GM18861 (cell line): ENCODE data around the gene DENND4A.
"Not testable (repeated sequence)": the region's sequence is repeated elsewhere in the genome, so short reads cannot be mapped to it uniquely, and the experiment has no call there.

Experiments
- ATAC-seq: cut with Tn5 transposase; IDR thresholded peaks from one replicate; pipeline ENCODE4 v1.9.1; 2021; ENCODE audit not compliant: unreplicated experiment

The DENND4A gene

DNA sequence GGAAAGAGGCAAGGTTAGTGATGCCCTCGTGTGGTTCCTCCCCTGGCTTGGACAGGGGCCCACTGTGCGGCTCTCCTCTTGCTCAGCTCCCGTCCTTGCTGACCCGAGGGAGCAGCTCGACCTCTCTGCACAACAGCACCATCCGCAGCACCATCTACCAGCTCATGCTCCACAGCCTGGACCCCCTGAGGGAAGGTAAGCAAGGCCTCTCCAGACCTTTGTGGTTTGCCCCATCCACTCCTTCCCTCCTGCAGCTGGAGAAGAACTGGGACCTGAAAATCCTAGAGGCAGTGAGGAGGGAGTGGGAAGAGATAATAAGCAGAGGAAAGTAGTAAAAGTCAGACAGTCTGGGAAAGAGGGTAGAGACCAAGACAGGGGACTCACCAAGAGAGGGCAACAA lies 152.6 kb downstream of the DENND4A start:
- ATAC-seq, result no peak

DNA sequence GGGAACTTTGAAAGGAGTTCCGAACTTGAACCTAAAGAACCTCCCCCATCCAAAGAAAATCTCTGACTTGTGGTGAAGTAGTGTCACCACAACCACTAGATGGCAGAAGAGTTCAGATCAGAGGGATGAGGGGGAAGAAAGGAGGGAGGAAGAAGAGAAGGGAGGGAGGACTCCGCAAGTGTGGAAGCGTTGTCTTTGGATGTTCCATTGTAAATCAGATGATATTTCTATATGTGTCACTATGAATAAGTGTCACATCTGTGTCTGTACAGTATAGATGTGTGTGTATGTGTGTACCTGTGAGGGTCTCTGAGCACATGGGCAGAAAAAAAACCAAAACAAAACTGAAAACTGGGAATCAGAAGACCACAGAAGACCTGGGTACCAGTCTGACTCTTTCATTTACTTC lies 153.4 kb downstream of the DENND4A start:
- ATAC-seq, result peak; percentile 50

DNA sequence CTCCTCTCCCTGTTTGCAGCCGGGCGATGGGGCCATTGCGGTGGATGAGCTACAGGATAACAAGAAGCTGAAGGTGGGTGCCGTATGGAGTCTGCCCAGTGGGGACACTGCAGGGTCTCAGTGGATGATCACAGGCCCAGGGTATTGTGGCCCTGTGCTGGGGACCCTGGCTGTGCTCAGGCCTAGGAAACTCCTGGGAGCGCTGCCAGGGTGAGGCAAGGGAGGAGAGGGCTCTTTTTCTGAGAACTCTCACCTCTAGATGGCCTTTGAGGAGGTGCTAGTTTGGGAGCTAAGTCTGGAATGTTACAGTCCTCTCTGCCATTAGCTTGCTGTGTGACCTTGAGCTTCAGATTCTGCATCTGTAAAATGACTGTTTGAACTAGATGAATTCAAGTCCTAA lies 154.0 kb downstream of the DENND4A start:
- ATAC-seq, result no peak

DNA sequence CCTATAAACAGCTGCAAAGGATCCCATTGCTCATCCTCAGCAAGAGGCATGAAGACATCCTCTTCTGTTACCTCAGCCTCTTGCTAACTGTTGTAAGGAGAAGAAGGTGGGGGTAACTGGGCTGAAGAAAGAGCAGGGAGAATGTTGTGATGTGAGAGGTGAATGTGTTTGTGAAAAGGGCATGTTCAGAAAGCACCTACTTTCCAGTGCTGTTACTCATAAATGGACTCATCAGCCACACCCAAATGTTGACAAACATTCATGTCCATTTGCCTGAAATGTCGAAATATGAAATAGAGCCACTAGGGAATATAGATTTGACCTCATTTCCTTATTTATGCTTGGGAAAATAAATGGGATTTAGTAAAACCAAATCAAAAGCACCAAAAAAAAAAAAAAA lies 157.7 kb downstream of the DENND4A start:
- ATAC-seq, result no peak

DNA sequence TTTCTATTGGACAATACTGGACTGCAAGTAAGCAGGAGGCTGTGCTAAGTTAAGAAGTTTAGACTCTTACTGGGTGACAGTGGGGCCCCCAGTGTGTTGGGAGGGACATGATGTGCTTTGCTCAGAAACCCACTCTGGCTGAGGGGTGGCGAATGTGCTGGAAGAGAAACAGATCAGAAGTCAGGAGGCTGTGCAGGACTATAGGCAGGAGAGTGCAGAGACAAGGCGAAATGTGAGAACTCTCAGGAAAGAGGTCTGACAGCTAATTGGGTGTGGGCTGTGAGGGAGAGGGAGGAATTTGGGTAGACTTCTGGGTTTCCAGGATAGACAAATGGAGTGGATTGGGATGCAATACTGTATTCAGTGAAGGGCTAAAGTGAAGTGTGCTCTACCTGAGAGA lies 158.3 kb downstream of the DENND4A start:
- no peak for ATAC-seq

DNA sequence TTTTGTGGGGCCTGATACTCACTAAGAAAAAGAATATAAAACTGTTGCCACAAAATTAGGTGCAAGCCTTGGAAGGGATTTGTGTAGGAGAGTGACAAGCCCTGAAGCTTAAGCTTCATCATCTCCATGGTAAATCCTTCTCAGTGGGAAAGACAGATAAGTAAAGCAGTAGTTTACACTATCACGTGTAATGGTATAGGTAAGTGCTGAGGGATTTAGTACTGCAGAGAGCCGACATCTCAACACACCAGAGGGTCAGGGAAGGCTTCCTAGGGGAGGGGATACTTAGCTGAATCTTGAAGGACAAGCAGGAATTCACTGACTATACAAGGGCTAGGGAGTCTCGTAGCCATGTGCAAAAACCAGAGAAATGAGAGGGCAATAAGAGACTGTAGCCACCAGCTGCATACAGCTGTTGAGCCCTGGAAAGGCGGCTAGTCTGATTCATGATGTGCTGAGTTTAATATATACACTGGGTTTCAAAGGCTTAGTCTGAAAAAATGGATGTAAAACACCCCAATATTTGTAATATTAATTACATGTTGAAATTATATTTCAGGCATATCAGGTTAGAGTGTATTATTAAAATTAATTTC lies 159.2 kb downstream of the DENND4A start:
- no peak for ATAC-seq

DNA sequence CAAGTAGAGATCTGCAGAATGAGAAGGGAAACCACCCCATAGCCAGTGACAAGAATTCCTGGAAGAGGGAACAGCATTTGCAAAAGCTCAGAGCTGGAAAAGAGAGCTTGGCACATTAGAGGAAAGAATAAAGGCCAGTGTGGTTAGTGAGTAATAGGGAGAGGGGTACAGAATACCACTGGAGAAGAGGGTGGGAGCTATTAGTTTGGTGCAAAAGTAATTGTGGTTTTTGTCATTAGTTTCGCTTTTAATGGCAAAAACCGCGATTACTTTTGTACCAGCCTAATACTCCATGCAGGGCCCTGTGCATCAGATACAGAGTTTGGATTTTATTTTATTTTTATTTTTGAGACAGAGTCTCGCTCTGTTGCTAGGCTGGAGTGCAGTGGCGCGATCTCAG lies 160.6 kb downstream of the DENND4A start:
- ATAC-seq, result no peak

DNA sequence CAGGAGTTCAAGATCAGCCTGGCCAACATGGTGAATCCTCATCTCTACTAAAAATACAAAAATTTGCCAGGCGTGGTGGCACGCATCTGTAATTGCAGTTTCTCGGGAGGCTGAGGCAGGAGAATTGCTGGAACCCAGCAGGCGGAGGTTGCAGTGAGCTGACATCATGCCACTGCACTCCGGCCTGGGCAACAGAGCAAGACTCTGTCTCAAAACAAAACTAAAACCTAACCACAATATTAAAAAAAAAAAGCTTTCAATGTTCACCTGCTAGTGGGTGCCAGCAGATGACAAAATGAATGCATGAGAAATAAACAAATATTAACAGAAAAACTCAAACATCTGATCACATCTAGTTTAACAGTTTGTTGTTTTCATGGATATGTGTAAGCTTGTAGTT lies 161.3 kb downstream of the DENND4A start:
- peak; percentile 73 for ATAC-seq

DNA sequence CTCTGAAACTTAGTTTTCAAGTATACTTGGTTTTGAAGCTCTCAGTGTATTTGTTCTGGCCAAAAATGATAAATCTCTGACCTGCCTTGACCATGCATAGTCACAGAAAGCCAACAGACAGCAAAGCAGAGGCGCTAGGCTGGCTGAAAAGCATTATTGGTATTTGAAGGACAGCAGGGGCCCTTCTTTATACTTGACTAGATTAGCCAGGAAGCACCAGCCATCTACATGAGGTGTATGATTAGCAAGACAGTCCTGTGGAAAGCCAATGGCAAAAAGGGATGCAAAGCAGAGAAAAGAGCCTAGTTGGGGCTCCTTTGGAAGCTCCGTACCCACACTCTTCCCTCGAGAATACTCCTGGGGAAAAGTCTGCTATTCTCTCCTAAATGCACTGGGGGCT lies 162.5 kb downstream of the DENND4A start:
- no peak for ATAC-seq

DNA sequence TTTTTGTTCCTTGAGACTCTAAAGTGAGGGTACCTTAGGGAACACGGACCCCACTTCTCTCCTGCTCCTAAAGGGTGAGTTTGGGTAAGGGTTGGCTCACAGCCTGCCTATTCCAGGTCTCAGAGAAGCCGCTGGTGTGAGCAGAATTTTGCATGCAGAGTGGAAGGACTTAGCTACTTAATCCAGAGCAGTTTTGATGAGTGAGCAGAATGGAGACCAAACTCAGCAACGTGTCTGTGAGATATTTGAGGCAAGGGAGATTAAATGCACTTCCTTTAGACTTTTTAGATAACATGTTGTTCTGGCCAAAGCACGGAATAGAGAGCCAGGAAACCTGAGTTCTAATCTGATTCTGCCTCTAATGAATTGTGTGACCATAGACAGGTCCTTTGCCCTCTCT lies 165.2 kb downstream of the DENND4A start:
- ATAC-seq, result no peak

DNA sequence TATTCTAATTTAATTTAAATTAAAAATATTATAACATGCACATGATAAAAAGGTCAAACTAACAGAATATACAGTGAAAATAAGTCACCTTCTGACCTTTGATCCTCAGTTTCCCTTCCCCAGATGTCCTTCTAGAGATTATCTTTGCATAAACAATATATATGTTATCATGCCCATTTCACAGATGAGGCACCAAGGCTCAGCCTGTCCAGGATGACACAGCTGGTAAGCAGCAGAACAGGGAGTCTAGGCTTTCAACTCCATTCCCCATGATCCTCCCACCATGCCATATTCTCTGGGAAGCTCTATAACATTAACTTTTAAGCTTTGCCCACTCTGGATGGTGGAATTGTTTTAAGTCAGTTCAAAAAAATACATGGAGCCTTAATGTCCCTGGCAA lies 169.0 kb downstream of the DENND4A start:
- no peak for ATAC-seq

DNA sequence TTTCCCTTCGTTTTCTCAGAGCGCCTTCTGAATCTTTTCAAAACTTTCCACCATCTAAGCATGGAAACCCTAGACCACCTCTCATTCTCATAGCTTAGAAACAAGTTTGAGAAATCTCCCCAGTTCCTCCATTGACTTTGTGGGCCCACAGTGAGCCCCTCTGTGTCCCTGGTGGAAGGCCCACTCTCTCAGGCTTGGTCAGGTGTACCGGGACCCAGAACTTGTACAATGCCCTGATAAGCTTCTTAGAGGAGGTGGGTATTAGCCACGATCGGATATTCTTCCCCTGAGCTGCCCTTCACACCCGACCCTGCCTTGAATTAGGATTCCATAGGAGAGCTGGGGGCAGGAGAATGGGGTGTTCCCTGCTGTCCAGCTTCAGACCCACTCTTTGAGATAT lies 170.5 kb downstream of the DENND4A start, which contains the start of gene SLC24A1:
Gene SLC24A1, plus strand, starts transcription at position 301 of the 400 bp plus-strand sequence. CDS start 2,143 bp downstream, outside the sequence.
- no peak for ATAC-seq

DNA sequence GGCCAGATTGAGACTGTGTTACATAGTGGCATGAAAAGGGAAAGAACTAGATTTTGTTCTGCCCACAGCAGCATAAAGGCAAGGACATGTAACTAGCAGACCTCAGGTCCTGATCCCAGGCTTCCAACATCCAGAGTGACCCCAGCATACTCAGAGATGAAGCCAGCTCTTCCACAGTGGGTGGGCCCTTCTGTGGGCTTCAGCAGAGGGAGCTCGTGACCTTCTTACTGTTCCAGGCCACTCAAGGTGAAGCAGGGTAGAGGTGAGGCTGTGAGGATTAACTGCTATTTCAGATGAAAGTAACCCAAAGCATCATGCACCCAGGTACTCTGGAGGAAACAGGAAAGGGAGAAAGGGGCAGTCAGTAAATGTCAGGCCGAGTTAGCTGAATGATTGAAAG lies 171.3 kb downstream of the DENND4A start:
- no peak for ATAC-seq

DNA sequence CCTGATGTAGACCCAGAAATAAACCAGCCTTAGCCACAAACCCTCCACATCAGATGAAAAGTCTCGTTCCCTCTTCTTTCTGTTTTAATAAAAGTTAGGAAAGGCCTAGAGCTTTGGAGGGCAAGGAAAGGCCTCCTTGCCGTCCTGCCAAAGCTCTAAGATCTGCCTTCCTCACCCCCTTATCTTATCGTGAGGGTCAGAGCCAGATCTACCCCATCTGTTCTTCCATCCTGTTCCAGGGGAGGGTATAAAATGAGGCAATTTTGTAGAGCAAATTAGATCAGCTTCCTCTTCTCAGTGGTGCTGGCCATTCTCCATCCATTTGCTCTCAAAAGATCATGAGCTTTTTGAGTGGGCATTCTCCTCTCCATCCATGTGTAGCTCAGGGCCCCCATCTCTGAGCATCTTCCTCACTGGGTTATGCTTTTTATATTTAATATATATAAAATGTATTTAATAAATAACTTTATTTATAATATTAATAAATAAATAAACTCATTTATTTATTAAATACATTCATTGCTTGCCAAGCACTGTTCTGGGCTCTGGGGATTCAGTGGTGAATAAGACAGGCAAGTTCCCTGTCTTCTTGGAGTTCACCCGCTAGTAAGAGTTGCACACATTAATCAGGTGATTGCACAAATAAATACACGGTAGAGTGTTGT lies 172.3 kb downstream of the DENND4A start:
- ATAC-seq, result no peak

DNA sequence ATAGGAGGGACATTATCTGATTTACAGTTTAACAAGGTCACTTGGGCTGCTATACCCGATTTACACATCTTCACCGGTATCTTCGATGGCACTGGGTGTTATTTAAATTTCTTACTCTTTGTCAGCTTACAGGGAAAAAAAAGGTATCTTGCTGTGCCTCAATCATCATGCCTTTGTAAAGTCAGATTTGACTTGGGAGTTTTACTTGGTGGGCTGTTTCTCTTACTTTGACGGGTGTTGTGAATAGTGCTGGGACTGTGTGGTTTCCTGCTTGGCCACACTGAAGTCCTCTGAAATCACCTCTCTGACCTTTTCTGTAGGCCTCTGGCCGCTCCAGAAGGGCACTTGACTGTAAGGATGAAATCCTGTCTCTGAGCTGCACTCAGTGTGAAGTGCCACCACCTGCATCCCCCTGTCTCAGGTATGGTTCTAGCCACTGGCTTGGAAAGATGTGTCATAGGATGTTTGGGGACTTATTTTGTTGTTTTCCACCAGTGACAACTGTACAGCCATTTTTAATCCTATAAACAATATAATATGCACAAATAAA lies 173.5 kb downstream of the DENND4A start:
- ATAC-seq, result no peak

DNA sequence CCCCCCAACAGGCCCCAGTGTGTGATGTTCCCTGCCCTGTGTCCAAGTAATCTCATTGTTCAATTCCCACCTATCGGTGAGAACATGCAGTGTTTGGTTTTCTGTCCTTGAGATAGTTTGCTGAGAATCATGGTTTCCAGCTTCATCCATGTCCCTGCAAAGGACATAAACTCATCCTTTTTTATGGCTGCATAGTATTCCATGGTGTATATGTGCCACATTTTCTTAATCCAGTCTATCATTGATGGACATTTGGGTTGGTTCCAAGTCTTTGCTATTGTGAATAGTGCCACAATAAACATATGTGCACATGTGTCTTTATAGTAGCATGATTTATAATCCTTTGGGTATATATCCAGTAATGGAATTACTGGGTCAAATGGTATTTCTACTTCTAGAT lies 176.2 kb downstream of the DENND4A start:
- not testable (repeated sequence) for ATAC-seq

DNA sequence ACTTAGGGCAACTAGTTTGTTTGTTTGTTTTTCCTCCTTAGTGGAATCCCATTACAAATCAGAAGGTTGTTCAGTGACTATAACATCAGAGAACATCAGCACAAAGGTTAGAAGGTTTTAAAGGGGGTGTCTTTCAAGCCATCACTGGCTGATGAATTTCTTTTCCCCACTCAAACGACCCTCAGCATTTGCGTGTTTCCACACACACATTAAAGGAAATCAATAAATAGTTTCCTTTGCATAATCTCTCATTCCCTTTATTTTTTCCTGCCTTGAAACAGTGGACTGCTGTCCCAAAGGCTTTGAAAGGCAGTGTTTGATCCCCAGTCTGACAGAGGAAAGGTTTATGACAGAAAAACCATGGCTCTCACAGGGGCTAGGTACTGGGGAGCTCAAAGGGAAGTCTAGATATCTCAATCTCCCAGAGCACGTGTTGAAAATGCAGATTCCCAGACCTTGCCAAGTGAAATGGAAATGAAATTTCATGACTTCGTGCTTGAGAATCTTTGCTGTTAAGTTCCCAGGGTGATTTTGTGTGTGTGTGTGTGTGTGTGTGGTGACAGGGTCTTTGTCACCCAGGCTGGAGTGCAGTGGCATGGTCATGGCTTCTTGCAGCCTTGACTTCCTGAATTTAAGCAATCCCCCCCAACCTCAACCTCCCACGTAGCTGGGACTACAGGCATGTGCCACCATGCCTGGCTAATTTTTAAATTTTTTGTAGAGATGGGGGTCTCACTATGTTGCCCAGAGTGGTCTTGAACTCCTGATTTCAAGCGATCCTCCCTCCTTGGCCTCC lies 178.9 kb downstream of the DENND4A start:
- no peak for ATAC-seq

DNA sequence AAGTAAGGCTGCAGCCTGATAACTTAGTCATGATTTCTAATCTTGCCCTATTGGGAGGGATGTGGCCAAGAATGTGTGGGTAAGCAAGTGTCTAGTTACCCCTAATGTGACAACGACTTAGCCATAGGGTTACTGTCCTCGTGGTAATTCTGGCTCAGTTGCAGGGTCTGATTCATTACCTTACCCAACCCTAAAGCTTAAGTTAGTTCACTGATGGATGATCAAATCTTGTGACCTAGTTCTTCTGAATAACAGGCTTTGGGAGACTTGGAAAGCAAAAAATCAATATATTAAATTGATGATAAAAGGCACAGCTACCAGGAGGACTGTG lies 179.5 kb downstream of the DENND4A start:
- ATAC-seq, result no peak

DNA sequence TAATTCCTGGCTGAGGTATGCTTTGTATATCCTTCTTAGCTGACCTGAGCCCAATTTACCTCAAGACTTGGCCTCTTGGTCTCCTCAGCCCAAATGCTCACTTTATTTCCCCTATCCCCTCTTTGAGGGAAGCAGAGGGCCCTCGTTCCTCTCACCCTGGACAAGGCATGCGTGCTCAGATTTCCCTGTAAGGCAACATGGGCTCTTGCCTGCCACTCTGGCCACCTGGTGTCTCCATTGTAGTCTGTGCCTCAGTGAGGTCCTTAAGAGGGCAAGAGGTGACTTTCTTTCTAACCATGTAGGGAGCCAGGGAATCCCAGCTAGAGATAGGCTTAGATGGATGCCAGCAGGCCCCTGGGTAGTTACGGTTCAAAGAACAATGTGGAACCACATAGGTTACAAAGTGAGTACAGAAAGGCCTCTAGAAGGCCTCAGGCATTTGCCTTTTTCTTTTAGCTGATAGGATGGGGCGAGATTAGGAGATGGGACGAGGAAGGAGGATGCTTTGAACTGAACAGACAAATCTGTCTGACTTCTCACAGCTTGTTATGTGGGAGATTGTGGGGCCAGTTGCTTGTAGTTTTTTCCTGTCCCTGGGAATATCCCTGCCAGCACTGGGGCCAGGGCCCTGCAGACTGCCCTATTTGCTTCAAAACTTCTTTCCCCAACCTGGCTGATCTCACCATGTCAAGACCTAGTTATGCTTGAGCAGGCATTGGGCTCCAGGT lies 180.0 kb downstream of the DENND4A start:
- no peak for ATAC-seq

DNA sequence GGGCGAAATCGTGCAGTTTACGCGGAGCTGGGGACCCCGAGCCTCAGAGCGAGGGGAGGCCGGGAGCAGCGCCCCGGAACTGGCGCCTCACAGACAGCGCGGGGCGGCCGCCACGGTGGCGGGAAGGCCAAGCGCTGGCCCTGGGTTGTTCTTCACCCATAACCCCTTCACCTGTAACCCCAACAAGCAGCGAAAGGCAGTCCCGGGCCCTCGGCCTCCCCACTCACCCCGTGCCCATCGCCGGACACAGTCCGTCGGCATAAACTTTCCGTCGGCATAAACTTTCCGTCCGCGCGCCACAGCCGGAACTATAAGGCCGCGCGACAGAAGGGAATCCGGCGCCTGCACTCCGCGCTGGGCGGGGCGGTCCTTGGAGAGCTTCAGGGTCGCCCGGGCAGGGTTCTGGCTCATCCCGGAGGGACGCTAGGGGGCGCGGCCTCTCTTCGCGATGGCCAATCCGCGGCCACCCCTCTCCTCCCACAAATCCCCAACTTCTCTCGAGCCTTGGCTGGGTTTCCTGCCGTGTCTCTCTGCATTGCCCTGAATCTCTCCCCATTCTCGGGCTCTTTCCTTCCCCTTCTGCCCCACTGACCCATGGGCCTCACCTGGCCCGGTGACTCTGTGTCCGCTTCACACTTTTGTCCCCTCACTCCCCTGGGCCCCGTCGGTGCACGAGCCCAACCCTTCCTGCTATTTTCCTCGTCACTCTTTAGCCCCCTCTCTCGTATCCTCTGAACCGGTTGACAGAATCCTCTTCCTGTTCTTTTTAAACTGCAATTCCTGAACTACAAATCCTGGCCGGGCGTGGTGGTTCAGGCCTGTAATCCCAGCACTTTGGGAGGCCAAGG lies 181.0 kb downstream of the DENND4A start, which contains the start of gene INTS14:
Gene INTS14, minus strand, starts transcription at position 261 of the 848 bp plus-strand sequence. CDS start 3,751 bp downstream, outside the sequence.
- peak; percentile 88 for ATAC-seq
